Common myeloid progenitor, CD34-positive (primary cell): ENCODE results near the gene HOXB8. TPM values are rescaled to one million over a fixed set of nuclear protein-coding genes. Genes with fewer than 3 reads are reported as not detected.

Source experiments
- CTCF ChIA-PET: fragments of 350-600 bp; sonication (Branson Sonifier 250); formaldehyde crosslinking; loops from one replicate; lab custom pipeline; 2021; ENCODE audit warnings: antibody characterized with exemption; lab: Charles Lee
- POLR2A ChIA-PET: fragments of 350-600 bp; sonication (Branson Sonifier 250); formaldehyde crosslinking; loops from one replicate; lab custom pipeline; 2021; ENCODE audit warnings: antibody characterized with exemption; lab: Charles Lee
- DNase-seq, 3 donors: peaks; one replicate each; pipeline versions ENCODE4 v3.0.0 to v3.0.0-alpha.2; 2013
- H3K27ac ChIP-seq, 2 experiments: 1 replicate in 1 of 2; 2 replicates in 1 of 2; pipeline ENCODE4 v1.7.0; 2013; ENCODE audit warnings: inconsistent platforms in 2 of 2, low read length in 2 of 2, mild to moderate bottlenecking in 2 of 2, low read depth in 1 of 2, moderate library complexity in 1 of 2; ENCODE audit not compliant: severe bottlenecking in 2 of 2, insufficient read depth in 1 of 2, poor library complexity in 1 of 2
- H3K27me3 ChIP-seq, 5 experiments: replicated peaks in 2 of 5; 1 replicate in 3 of 5; 2 replicates in 2 of 5; pipeline versions ENCODE4 v1.6.1 to v1.7.0; 2013; ENCODE audit warnings: low read length in 4 of 5, mild to moderate bottlenecking in 2 of 5, moderate library complexity in 2 of 5, inconsistent platforms in 1 of 5; ENCODE audit not compliant: insufficient read depth in 5 of 5, control insufficient read depth in 4 of 5
- H3K36me3 ChIP-seq, 4 experiments: 1 replicate in 2 of 4; 2 replicates in 2 of 4; pipeline versions ENCODE4 v1.6.1 to v1.7.0; 2013; ENCODE audit warnings: low read length in 3 of 4, control low read depth in 1 of 4, mild to moderate bottlenecking in 1 of 4; ENCODE audit not compliant: control insufficient read depth in 4 of 4, insufficient read depth in 4 of 4
- H3K4me1 ChIP-seq, 4 experiments: 1 replicate in 3 of 4; 2 replicates in 1 of 4; pipeline versions ENCODE4 v1.6.1 to v1.7.1; 2013; ENCODE audit warnings: low read length in 3 of 4, mild to moderate bottlenecking in 3 of 4, control low read depth in 1 of 4, inconsistent platforms in 1 of 4, moderate library complexity in 1 of 4; ENCODE audit not compliant: control insufficient read depth in 4 of 4, insufficient read depth in 4 of 4; ENCODE audit errors: control extremely low read depth in 1 of 4
- H3K4me3 ChIP-seq, 7 experiments: 1 replicate in 4 of 7; 2 replicates in 3 of 7; pipeline versions ENCODE4 v1.5.1 to v1.7.0; 2013; ENCODE audit warnings: mild to moderate bottlenecking in 7 of 7, low read length in 6 of 7, moderate library complexity in 6 of 7, inconsistent platforms in 2 of 7, low read depth in 2 of 7, control low read depth in 1 of 7; ENCODE audit not compliant: insufficient read depth in 4 of 7, control insufficient read depth in 1 of 7; ENCODE audit errors: extremely low read depth in 1 of 7
- H3K9me3 ChIP-seq, 5 experiments: 1 replicate in 4 of 5; 2 replicates in 1 of 5; pipeline versions ENCODE4 v1.6.1 to v1.7.1; 2013; ENCODE audit warnings: low read length in 4 of 5, mild to moderate bottlenecking in 2 of 5, inconsistent platforms in 1 of 5, low read depth in 1 of 5, moderate library complexity in 1 of 5; ENCODE audit not compliant: control insufficient read depth in 4 of 5, insufficient read depth in 2 of 5; ENCODE audit errors: control extremely low read depth in 1 of 5
- WGBS: methylation state at CpG from one replicate; pipeline ENCODE4 v1.1.5; 2013; ENCODE audit not compliant: insufficient coverage; 5-methylcytosine and 5-hydroxymethylcytosine counted together
- polyA plus RNA-seq: library from polyadenylated mRNA; unstranded; fragments of 120-200 nt; gene quantifications from one replicate; pipeline ENCODE4 v1.2.1, GENCODE V29; 2013

The HOXB8 gene
- polyA plus RNA-seq = not detected

DNA sequence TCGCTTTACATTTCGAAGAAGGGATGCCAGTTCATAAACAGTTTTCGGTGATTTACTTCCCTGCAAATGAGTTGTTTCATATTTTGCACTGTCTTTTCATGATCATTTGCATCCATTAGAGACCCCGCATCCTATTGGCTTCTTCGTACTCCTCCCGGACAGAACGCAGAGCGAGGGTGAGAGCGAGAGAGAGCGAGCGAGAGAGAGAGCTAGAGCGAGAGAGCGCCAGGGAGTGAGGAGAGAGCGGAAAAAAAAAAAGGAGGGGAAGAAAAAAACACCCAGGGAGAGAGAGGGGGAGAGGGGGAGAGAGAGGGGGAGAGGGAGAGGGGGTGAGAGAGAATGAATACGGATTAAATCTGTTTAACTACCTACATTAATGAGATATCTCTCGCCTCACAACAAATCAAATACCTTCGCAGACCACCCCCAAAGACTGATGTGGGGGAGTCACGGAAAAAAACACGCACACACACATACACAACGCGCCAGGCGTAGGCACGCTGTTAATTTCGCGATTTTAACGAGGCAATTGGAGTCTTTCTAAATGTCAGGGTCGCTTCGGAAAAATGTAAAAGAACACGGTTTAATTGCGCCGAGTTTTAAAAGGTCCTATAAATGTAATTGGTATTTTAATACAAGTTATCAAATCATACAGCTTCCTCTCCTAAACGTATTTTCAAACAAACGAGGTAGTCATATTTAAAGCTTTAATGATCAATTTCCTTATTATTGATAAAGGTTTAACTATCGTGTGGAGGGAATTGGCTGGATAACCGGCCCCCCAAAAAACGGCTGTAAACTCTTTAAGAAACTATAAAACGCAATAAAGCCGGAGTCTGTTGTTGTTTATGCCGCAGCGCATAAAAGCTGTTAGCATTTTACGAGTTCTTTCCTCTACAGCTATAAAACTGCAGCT lies at the start of gene HOXB8:
Gene HOXB8 (minus strand): TSS at position 246 of the 916 bp plus-strand sequence. CDS start 588 bp downstream, outside the sequence.
- peaks cover 0 to 63% (median 55%) of the 10 kb centered on the region in 4 experiments for H3K4me1 ChIP-seq
- DNase-seq = no peak
- no peaks in the 10 kb centered on the region for H3K9me3 ChIP-seq
- ChIA-PET POLR2A (interaction anchor here (0.6 kb wide), 1 partner anchor 584 kb away, joined by 4 read pairs; no protein-coding TSS in a partner anchor), CTCF (interaction anchor here (0.9 to 2.8 kb wide), 10 partner anchors 8 to 534 kb away, joined by 3 to 11 read pairs (median 3); partner anchors contain the start of gene HOXB9)
- peak within 1 kb of the TSS in 4 of 7 experiments; percentile 32 to 63 (median 56) for H3K4me3 ChIP-seq
- peaks cover 14 to 99% (median 49%) of the 10 kb centered on the region in 5 experiments for H3K27me3 ChIP-seq
- no peak within 1 kb of the TSS for H3K27ac ChIP-seq
- 25% methylated on average over 6 of the region's 41 CpGs for WGBS
- H3K36me3 ChIP-seq = no peaks in the 10 kb centered on the region

DNA sequence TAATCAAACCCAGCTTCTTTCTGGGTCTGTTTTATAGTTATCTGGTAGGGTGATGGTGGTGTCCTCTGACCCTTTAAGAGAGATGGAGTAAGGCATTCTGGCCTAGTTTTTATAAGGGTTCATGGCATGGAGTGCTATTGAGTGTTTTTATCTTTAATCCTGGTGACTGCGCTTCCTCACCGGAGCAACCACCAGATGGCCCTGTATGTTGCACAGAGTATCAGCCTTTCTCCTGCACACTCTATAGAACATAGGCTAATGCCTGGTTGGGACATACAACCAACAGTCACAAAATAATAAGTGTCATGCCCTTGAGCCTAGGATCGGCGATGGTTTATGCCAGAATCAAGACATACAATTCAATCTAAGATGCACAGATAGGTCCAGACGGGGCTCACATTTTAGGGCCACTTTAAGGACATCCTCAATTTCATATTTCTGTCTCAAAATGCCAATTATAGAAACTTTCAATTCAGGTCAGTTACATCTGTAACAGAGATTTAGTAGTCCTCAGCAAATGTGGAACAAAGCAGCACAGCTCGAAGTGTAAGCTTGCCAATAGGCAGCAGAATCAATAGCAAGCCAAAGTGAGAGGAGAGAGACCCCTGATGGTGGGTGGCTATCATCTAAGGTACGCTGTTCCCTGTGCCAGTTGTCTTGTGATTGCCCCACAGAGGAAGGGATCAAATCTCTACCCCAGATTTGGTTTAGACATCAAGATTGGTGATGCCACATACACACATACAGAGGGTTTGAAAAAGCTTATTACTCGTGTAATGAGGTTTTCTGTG lies 48.2 kb upstream of the HOXB8 start:
- WGBS = 96% methylated on average over 5 of the region's 8 CpGs
- Histone ChIP-seq H3K27ac (no peak overlapping the region), H3K27me3 (peaks cover 2 to 16% (median 2%) of the 10 kb centered on the region in 5 experiments), H3K9me3 (no peaks in the 10 kb centered on the region), H3K4me3 (no peak overlapping the region), H3K4me1 (no peaks in the 10 kb centered on the region), H3K36me3 (no peaks in the 10 kb centered on the region)
- ChIA-PET CTCF (interaction anchor here (0.7 to 2.3 kb wide), 6 partner anchors 10 to 348 kb away, joined by 3 to 6 read pairs (median 3); no protein-coding TSS in a partner anchor), POLR2A (no interaction called here)
- no peak for DNase-seq

DNA sequence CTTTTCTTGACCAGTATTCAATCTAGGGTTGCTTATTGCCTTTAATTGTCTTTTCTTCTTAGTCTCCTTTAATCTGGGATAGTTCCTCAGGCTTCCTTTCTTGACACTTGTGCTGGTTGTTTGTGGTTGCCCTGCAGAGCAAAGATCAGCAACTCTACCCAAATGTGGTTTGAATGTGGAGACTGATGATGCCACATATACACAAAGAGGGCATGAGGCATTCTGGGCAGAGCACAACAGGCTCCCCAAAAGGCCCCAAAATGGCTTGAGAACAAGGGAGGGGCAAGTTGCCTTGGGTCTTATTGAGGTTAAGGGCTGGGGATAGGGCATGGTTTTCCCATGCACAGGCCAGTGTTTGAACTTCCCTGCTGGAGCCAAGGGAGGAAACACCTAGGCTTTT lies 40.8 kb upstream of the HOXB8 start:
- peaks cover 0 to 8% (median 3%) of the 10 kb centered on the region in 5 experiments for H3K27me3 ChIP-seq
- ChIA-PET CTCF (interaction anchor here (2.0 kb wide), 1 partner anchor 22 kb away, joined by 4 read pairs; no protein-coding TSS in a partner anchor), POLR2A (no interaction called here)

DNA sequence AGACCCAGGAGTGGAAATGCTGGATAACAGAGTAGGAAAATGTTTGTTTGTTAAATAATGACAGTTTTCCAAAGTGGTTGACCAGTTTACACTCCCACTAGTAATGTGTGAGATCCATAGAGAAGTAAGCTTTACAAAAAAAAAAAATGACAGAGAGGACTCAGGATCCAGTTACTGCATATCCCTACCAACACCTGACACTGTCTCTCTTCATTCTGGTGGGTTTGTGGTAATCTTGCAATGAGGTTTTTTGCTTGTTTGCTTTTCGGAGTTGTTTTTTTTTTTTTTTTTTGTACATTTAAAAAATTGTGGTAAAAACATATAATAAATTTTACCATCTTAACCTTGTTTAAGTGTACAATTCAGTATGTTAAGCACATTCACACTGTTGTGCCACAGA lies 34.6 kb upstream of the HOXB8 start:
- Histone ChIP-seq H3K4me3 (no peak overlapping the region), H3K4me1 (peaks cover 3 to 17% (median 16%) of the 10 kb centered on the region in 4 experiments), H3K36me3 (no peaks in the 10 kb centered on the region), H3K27me3 (peaks cover 19 to 56% (median 29%) of the 10 kb centered on the region in 5 experiments), H3K9me3 (no peaks in the 10 kb centered on the region), H3K27ac (no peak overlapping the region)
- DNase-seq = no peak
- ChIA-PET CTCF (interaction anchor here (1.0 to 3.2 kb wide), 2 partner anchors 9 to 13 kb away, joined by 5 to 15 read pairs; no protein-coding TSS in a partner anchor), POLR2A (no interaction called here)
- no CpG with 5 or more reads among the region's 1 CpG for WGBS

More for the DNA sequence above, 40.8 kb upstream of the HOXB8 start:
- DNase-seq = no peak
- Histone ChIP-seq H3K36me3 (no peaks in the 10 kb centered on the region), H3K4me3 (no peak overlapping the region), H3K27ac (no peak overlapping the region), H3K9me3 (no peaks in the 10 kb centered on the region), H3K4me1 (no peaks in the 10 kb centered on the region)

DNA sequence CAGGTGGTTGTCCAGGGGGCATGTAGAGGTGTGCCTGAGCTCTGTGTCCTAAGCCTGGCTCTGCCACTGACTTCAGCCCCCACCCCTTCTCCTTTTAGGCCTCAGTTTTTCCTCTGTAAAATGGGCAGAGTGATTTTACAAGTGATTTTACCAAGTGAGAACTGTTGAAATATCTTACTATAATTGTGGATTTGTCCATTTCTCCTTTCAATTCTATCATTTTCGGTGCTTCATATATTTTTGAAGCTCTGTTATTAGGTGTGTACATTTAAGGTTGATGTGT lies 32.8 kb upstream of the HOXB8 start:
- peaks cover 3 to 17% (median 16%) of the 10 kb centered on the region in 4 experiments for H3K4me1 ChIP-seq
- H3K9me3 ChIP-seq = no peaks in the 10 kb centered on the region
- peak overlapping the region in 4 of 7 experiments; percentile 64 to 79 (median 72) for H3K4me3 ChIP-seq
- POLR2A ChIA-PET = no interaction called here
- CTCF ChIA-PET = interaction anchor here (1.5 to 3.2 kb wide), 2 partner anchors 12 to 21 kb away, joined by 4 to 15 read pairs; no protein-coding TSS in a partner anchor
- DNase-seq = no peak
- WGBS = no CpG with 5 or more reads among the region's 1 CpG
- no peaks in the 10 kb centered on the region for H3K36me3 ChIP-seq
- H3K27me3 ChIP-seq = peaks cover 23 to 74% (median 40%) of the 10 kb centered on the region in 5 experiments
- no peak overlapping the region for H3K27ac ChIP-seq

DNA sequence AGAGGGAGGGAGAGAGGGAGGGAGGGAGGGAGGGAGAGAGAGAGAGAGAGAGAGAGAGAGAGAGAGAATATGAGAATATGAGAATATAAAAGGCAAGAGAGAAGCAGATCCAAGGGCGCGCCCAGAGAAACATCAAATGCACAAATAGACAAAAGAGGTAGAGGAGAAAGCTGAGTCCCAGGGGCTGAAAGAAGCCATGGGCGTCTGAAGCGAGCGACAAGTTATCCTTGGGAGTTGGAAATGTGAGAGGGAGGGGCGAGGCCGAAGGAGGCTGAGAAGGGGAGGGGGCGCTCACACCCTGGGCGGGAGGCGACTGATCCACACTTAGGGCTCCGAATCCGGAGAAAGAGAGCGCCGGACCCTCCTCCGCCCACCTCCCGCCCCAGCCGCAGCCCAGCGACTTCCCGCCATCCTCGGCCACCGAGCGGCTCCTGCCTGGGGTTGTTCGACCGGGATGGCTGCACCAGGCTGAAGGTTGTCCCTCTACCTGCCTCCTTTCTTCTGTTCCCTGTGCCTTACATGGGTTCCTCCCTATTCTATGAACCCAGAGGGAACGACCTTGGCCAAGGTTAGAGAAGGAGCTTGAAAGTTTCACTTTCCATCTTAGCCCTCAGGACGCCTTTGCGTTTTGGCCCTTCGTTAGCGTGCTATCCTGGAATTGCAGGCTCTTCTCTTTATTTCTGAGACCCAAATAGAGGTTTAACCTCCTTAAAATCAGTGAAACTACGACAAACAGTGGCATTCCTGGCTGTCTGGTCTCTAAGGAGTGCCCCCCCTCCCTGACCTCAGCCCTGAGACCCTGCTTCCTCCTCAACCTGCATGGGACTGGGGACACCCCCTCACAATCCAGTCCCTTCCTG lies 32.2 kb upstream of the HOXB8 start:
- ChIA-PET CTCF (interaction anchor here (1.5 to 3.2 kb wide), 2 partner anchors 11 to 21 kb away, joined by 4 to 15 read pairs; no protein-coding TSS in a partner anchor), POLR2A (no interaction called here)
- no peak overlapping the region for H3K27ac ChIP-seq
- H3K27me3 ChIP-seq = peaks cover 26 to 80% (median 45%) of the 10 kb centered on the region in 5 experiments
- H3K9me3 ChIP-seq = no peaks in the 10 kb centered on the region
- peak overlapping the region; percentile 21 to 79 (median 65) for H3K4me3 ChIP-seq
- no peaks in the 10 kb centered on the region for H3K36me3 ChIP-seq
- peak in 2 of 3 donors; percentile 47 to 54 for DNase-seq
- H3K4me1 ChIP-seq = peaks cover 3 to 19% (median 17%) of the 10 kb centered on the region in 4 experiments
- under 1% methylated on average over 24 of the region's 30 CpGs for WGBS
